ENCODE data around the gene JAM3. TPM values are rescaled to one million over a fixed set of nuclear protein-coding genes. Genes with fewer than 3 reads are reported as not detected.

JAM3 gene
- total and polyA plus RNA-seq, 10 of the 15 experiments (the other 5 are each of a cell fraction or from before 2014, with no cell fraction given): 0.04 to 1.1 (median 0.32) TPM; not detected in 1

DNA sequence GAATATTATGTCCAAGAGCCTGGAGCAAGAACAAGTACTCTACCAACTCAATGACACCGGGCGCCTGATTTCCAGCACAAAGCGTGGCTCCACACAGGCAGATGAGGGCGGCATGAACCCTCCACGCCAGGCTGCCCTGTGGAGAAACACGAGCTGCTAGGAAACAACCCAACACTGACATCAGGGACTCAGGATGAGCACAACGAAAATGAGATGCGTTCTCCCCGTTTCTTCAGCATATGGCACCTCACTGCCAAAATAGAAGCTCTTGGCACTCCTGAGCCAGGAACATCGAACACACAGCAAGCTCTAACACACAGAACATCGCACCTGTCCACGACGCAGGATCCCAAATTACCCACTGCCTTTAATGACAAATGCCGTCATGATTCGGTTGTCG is 86.6 kb downstream of the JAM3 start:
- ATAC-seq (no peak), DNase-seq (ENCODE audit: low read depth, low spot score) (no peak), FAIRE-seq (no peak)
- H3K4me2 ChIP-seq (ENCODE audit: control insufficient read depth, insufficient read depth): no peak overlapping the region
- H3K4me1 ChIP-seq (ENCODE audit: control insufficient read depth, insufficient read depth, low read length): no peaks in the 10 kb centered on the region
- no peaks in the 10 kb centered on the region for H3K79me2 ChIP-seq (ENCODE audit: control insufficient read depth, insufficient read depth, low read length)
- SMC1A ChIA-PET (ENCODE audit: uncharacterized antibody, unreplicated experiment): no interaction called here
- H3K9me3 ChIP-seq (replicated peaks; ENCODE audit: control insufficient read depth, insufficient read depth, low read length): no peaks in the 10 kb centered on the region
- intact Hi-C loops (cut with micrococcal nuclease; ENCODE audit: unreplicated experiment): no loop called here
- RAD21 ChIA-PET (ENCODE audit: unreplicated experiment): no interaction called here
- no TSS peak for BruUV-seq (replicated peaks)
- no peaks in the 10 kb centered on the region; the same call in 1 of the 2 replicates for H4K20me1 ChIP-seq (ENCODE audit: control insufficient read depth, insufficient read depth)
- peaks cover 16 to 29% of the 10 kb centered on the region in 2 experiments; a peak in 3 of 4 replicates for H3K36me3 ChIP-seq (ENCODE audit: control insufficient read depth in 2 of 2, insufficient read depth in 2 of 2, low read length in 1 of 2)
- in situ Hi-C loops (cut with MboI): no loop called here
- CTCF ChIA-PET: no interaction called here
- no peak overlapping the region for H3K4me3 ChIP-seq
- no peak overlapping the region for H3K27ac ChIP-seq (ENCODE audit: control insufficient read depth, insufficient read depth)
- WGBS (ENCODE audit: insufficient coverage, insufficient replicate concordance, low lambda C conversion rate, missing lambda C conversion rate): 96% methylated on average over 16 of the region's 16 CpGs
- H3K27me3 ChIP-seq (replicated peaks in 1 of 2; ENCODE audit: control insufficient read depth in 2 of 2, insufficient read depth in 2 of 2, low read length in 1 of 2): no peaks in the 10 kb centered on the region
- no peak overlapping the region for H2AFZ ChIP-seq (ENCODE audit: control insufficient read depth, low read depth, low read length)
- H3K9ac ChIP-seq (ENCODE audit: control insufficient read depth, insufficient read depth, low read length): no peak overlapping the region
- POLR2A ChIA-PET: no interaction called here
- TF ChIP-seq BCL11A (IDR thresholded peaks at IDR 0.05; ENCODE audit: low read depth, low read length) (no peak), ASH2L (IDR thresholded peaks at IDR 0.05; ENCODE audit: borderline replicate concordance, low read depth) (no peak), RCOR1 (conservative IDR thresholded peaks at IDR 0.05; ENCODE audit: low read depth, low read length) (no peak), RBBP5 (conservative IDR thresholded peaks at IDR 0.05) (no peak), GABPA (IDR thresholded peaks at IDR 0.05; ENCODE audit: low read depth) (no peak), WRNIP1 (IDR thresholded peaks at IDR 0.05; ENCODE audit: borderline replicate concordance, low read depth, low read length) (no peak), KLF5 (IDR thresholded peaks at IDR 0.05; ENCODE audit: partially characterized antibody) (no peak), SMAD5 (IDR thresholded peaks at IDR 0.05; ENCODE audit: low read depth) (no peak), TAF1 (IDR thresholded peaks at IDR 0.05; ENCODE audit: borderline replicate concordance, low read depth, low read length) (no peak), HDAC2 (IDR thresholded peaks at IDR 0.05) (no peak), IKZF1 (conservative IDR thresholded peaks at IDR 0.05) (no peak), TCF7 (IDR thresholded peaks at IDR 0.05; ENCODE audit: borderline replicate concordance) (no peak), ZNF274 (IDR thresholded peaks at IDR 0.05; ENCODE audit: insufficient read depth, insufficient read length) (no peak), ZSCAN29 (IDR thresholded peaks at IDR 0.05) (no peak)
- TF ChIP-seq, protein P1, sequence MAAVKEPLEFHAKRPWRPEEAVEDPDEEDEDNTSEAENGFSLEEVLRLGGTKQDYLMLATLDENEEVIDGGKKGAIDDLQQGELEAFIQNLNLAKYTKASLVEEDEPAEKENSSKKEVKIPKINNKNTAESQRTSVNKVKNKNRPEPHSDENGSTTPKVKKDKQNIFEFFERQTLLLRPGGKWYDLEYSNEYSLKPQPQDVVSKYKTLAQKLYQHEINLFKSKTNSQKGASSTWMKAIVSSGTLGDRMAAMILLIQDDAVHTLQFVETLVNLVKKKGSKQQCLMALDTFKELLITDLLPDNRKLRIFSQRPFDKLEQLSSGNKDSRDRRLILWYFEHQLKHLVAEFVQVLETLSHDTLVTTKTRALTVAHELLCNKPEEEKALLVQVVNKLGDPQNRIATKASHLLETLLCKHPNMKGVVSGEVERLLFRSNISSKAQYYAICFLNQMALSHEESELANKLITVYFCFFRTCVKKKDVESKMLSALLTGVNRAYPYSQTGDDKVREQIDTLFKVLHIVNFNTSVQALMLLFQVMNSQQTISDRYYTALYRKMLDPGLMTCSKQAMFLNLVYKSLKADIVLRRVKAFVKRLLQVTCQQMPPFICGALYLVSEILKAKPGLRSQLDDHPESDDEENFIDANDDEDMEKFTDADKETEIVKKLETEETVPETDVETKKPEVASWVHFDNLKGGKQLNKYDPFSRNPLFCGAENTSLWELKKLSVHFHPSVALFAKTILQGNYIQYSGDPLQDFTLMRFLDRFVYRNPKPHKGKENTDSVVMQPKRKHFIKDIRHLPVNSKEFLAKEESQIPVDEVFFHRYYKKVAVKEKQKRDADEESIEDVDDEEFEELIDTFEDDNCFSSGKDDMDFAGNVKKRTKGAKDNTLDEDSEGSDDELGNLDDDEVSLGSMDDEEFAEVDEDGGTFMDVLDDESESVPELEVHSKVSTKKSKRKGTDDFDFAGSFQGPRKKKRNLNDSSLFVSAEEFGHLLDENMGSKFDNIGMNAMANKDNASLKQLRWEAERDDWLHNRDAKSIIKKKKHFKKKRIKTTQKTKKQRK (IDR thresholded peaks at IDR 0.05; ENCODE audit: low read depth, low read length): no peak
- TF ChIP-seq, protein P2, sequence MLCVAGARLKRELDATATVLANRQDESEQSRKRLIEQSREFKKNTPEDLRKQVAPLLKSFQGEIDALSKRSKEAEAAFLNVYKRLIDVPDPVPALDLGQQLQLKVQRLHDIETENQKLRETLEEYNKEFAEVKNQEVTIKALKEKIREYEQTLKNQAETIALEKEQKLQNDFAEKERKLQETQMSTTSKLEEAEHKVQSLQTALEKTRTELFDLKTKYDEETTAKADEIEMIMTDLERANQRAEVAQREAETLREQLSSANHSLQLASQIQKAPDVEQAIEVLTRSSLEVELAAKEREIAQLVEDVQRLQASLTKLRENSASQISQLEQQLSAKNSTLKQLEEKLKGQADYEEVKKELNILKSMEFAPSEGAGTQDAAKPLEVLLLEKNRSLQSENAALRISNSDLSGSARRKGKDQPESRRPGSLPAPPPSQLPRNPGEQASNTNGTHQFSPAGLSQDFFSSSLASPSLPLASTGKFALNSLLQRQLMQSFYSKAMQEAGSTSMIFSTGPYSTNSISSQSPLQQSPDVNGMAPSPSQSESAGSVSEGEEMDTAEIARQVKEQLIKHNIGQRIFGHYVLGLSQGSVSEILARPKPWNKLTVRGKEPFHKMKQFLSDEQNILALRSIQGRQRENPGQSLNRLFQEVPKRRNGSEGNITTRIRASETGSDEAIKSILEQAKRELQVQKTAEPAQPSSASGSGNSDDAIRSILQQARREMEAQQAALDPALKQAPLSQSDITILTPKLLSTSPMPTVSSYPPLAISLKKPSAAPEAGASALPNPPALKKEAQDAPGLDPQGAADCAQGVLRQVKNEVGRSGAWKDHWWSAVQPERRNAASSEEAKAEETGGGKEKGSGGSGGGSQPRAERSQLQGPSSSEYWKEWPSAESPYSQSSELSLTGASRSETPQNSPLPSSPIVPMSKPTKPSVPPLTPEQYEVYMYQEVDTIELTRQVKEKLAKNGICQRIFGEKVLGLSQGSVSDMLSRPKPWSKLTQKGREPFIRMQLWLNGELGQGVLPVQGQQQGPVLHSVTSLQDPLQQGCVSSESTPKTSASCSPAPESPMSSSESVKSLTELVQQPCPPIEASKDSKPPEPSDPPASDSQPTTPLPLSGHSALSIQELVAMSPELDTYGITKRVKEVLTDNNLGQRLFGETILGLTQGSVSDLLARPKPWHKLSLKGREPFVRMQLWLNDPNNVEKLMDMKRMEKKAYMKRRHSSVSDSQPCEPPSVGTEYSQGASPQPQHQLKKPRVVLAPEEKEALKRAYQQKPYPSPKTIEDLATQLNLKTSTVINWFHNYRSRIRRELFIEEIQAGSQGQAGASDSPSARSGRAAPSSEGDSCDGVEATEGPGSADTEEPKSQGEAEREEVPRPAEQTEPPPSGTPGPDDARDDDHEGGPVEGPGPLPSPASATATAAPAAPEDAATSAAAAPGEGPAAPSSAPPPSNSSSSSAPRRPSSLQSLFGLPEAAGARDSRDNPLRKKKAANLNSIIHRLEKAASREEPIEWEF (IDR thresholded peaks at IDR 0.05; ENCODE audit: insufficient replicate concordance, low read depth, low read length): no peak
- TF ChIP-seq, protein P3, sequence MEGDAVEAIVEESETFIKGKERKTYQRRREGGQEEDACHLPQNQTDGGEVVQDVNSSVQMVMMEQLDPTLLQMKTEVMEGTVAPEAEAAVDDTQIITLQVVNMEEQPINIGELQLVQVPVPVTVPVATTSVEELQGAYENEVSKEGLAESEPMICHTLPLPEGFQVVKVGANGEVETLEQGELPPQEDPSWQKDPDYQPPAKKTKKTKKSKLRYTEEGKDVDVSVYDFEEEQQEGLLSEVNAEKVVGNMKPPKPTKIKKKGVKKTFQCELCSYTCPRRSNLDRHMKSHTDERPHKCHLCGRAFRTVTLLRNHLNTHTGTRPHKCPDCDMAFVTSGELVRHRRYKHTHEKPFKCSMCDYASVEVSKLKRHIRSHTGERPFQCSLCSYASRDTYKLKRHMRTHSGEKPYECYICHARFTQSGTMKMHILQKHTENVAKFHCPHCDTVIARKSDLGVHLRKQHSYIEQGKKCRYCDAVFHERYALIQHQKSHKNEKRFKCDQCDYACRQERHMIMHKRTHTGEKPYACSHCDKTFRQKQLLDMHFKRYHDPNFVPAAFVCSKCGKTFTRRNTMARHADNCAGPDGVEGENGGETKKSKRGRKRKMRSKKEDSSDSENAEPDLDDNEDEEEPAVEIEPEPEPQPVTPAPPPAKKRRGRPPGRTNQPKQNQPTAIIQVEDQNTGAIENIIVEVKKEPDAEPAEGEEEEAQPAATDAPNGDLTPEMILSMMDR (IDR thresholded peaks at IDR 0.05 in 2 of 3, conservative IDR thresholded peaks at IDR 0.05 in 1 of 3; ENCODE audit: control insufficient read depth in 2 of 3, extremely low read depth in 1 of 3, insufficient read depth in 1 of 3, low read depth in 3 of 3, low read length in 3 of 3): no peak

Data from GM12878 (cell line).